ENCODE results near the gene PIP4K2C. TPM values are rescaled to one million over a fixed set of nuclear protein-coding genes. Genes with fewer than 3 reads are reported as not detected.

Gene PIP4K2C
- total and polyA plus RNA-seq, 10 of the 15 experiments (the other 5 are each of a cell fraction or from before 2014, with no cell fraction given): 4.8 to 25.1 (median 14.9) TPM

- no peak for TF ChIP-seq ZNF274 (IDR thresholded peaks at IDR 0.05; ENCODE audit: insufficient read depth, insufficient read length)
- no peak for TF ChIP-seq PRDM15 (CRISPR knock-in tag; IDR thresholded peaks at IDR 0.05)
- TF ChIP-seq MYB (IDR thresholded peaks at IDR 0.05; ENCODE audit: borderline replicate concordance, low read depth, low read length): no peak
- TF ChIP-seq RFX5 (IDR thresholded peaks at IDR 0.05; ENCODE audit: low read depth, low read length): no peak
- TF ChIP-seq CBFB (IDR thresholded peaks at IDR 0.05; ENCODE audit: low read depth): no peak
- no peak for TF ChIP-seq BHLHE40 (IDR thresholded peaks at IDR 0.05; ENCODE audit: borderline replicate concordance in 1 of 2, low read depth in 2 of 2, low read length in 1 of 2)
- no peak for TF ChIP-seq HCFC1 (IDR thresholded peaks at IDR 0.05; ENCODE audit: low read length)
- no peak for TF ChIP-seq RAD51 (IDR thresholded peaks at IDR 0.05)
- no peak for TF ChIP-seq NBN (IDR thresholded peaks at IDR 0.05)
- TF ChIP-seq MYC (IDR thresholded peaks at IDR 0.05; ENCODE audit: insufficient read depth, insufficient read length, insufficient replicate concordance, low read length, severe bottlenecking): no peak
- no peak for TF ChIP-seq USF2 (IDR thresholded peaks at IDR 0.05; ENCODE audit: borderline replicate concordance, low read depth, low read length)
- TF ChIP-seq ATF2 (IDR thresholded peaks at IDR 0.05; ENCODE audit: low read length): no peak
- no peak for TF ChIP-seq SMAD1 (IDR thresholded peaks at IDR 0.05; ENCODE audit: low read depth, partially characterized antibody)
- no peak for TF ChIP-seq GABPA (IDR thresholded peaks at IDR 0.05; ENCODE audit: low read depth)
- TF ChIP-seq NR2F1 (conservative IDR thresholded peaks at IDR 0.05): peak; percentile 41; the same call in 1 of the 2 replicates
- TF ChIP-seq SMC3 (IDR thresholded peaks at IDR 0.05; ENCODE audit: borderline replicate concordance, low read length): peak; percentile 59
- TF ChIP-seq IKZF2 (IDR thresholded peaks at IDR 0.05): no peak
- no peak for TF ChIP-seq ASH2L (IDR thresholded peaks at IDR 0.05; ENCODE audit: borderline replicate concordance, low read depth)
- no peak for TF ChIP-seq JUNB (IDR thresholded peaks at IDR 0.05)
- TF ChIP-seq PAX5 (IDR thresholded peaks at IDR 0.05; ENCODE audit: borderline replicate concordance, low read depth, low read length): no peak
- TF ChIP-seq SIN3A (IDR thresholded peaks at IDR 0.05; ENCODE audit: low read depth, low read length): no peak
- TF ChIP-seq REST (IDR thresholded peaks at IDR 0.05; ENCODE audit: low read depth, low read length): no peak
Observed at GRCh38 chr12:57632958-57633840, 42.2 kb downstream of the PIP4K2C start, which contains the start of gene B4GALNT1 (continued).
